GM19328 (cell line): ENCODE results near the gene MAEL.
A peak's percentile ranks its signal among the peaks of the same experiment; 100 is the strongest.

Source experiments
- ATAC-seq: cut with Tn5 transposase; IDR thresholded peaks from one replicate; pipeline ENCODE4 v1.9.1; 2021; ENCODE audit warnings: mild to moderate bottlenecking, moderate library complexity; ENCODE audit not compliant: unreplicated experiment

MAEL gene

DNA sequence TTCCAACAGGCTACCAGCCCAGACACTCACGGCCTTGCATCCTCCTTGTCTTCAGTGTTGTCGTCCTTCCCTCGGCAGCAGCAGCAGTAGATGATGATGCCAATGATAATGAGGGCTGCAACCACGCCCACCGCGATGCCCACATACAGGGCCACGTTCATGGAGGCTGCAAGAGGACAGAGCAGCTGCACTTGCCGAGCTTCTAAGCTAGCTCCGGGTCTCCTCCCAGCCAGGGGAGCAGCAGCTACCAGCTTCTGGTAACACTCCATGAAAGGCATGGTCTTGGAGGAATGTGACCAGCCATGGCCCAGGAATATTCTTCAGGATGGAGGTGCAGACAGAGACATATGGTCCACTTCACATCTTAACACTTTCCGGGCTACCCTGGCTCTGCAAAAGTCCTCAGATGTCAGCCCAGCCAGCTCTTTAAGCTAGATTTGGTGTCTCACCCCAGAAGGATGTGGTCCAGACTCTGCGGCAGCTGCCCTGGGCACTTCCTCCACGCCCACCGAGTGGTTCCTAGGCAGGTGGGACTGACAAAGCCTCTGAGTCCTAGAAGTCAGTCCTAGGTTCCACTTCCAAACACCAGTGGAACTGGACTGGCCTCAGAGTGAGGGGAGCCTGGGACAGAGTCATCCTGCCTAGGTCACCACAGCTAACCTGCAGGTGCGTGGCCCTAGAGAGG is 66.0 kb downstream of the MAEL start:
- ATAC-seq = no peak

DNA sequence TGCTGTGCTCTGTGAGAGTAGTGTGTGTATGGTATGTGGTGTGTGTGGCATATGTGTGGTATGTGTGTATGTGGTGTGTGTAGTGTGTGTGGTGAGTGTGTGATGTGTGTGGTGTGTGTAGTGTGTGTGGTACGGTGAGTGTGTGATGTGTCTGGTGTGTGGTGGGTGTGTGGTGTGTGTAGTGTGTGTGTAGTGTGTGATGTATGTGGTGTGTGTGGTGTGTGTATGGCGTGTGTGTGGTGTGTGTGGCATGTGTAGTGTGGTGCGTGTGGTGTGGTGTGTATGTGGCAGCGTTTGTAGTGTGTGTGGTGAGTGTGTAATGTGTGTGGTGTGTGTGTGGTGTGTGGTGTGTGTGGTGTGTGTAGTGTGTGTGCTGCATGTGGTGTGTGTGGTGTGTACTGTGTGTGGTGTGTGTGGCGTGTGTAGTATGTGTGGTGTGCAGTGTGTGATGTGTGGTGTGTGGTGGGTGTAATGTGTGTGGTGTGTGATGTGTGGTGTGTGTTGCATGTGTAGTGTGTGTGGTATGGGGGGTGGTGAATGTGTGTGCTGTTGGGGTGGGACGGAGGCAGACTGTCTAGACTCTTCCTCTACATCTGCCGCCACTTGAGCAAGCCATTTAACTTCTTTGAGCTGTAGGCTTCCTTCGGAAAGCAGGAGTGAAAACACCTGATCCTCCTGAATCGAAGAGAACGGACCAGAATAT is 67.6 kb downstream of the MAEL start:
- no peak for ATAC-seq

GRCh38 chr1:167057241-167057688 is 68.2 kb downstream of the MAEL start:
- ATAC-seq = peak; percentile 57

GRCh38 chr1:167059045-167059808 is 70.1 kb downstream of the MAEL start:
- no peak for ATAC-seq

- no peak for ATAC-seq
Measured at GRCh38 chr1:167059809-167060107, 70.7 kb downstream of the MAEL start.

DNA sequence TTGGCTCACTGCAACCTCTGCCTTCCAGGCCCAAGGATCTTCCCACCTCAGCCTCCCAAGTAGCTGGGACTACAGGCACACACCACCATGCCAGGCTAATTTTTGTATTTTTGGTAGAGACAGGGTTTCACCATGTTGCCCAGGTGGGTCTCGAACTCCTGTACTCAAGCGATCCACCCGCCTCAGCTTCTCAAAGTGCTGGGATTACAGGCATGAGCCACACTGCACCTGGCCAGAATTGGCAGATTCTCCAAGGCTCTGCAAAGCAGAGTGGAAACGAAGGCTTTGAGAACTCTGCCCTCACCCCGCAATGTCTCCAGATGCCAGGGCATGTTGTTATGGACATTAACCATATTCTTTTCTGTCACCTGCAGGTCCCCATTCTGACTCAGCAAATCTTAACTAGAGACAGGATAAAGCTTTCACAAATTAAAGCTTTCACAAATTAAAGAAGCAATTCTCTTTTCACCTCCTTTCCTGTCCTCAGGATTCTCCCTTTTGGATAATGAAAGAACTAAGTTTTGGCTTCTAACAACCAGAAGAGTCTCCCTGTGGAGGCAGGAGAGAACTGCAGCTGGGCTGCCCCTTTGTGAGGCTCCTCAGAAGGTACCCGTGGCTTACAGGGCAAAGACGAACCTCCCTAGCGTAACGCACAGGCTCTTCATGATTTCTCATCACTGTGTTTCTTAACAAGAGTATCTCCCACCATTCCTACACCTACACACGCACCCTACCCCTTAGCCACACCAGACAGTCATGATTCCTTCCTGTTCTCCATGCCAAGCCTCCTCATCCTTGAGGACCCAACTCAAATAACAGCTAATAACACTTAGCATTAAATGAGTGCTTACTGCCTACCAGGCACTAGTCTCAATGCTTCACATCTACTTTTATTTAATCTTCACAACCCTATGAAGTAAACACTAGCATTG is 71.3 kb downstream of the MAEL start:
- ATAC-seq = no peak

DNA sequence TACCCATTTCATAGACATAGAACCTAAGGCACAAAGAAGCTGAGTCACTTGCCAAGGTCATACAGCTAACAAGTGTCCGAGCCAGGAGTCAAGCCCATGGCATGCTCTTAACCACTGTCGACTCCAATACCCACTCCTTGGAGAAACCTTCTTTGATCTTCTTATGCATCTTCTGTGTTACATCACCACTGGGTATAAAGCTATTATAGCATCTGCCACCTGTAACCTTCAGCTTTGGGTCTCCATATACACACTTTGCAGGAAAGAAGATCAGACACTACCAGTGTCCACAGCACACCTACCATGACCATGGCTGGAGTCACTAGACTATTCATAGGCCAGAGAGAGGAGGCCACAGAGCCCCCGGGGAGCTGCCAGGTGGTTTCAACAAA is 72.0 kb downstream of the MAEL start:
- ATAC-seq = no peak

GRCh38 chr1:167064621-167065020 is 75.5 kb downstream of the MAEL start:
- ATAC-seq = no peak

GRCh38 chr1:167065471-167065870 is 76.4 kb downstream of the MAEL start:
- ATAC-seq = no peak

DNA sequence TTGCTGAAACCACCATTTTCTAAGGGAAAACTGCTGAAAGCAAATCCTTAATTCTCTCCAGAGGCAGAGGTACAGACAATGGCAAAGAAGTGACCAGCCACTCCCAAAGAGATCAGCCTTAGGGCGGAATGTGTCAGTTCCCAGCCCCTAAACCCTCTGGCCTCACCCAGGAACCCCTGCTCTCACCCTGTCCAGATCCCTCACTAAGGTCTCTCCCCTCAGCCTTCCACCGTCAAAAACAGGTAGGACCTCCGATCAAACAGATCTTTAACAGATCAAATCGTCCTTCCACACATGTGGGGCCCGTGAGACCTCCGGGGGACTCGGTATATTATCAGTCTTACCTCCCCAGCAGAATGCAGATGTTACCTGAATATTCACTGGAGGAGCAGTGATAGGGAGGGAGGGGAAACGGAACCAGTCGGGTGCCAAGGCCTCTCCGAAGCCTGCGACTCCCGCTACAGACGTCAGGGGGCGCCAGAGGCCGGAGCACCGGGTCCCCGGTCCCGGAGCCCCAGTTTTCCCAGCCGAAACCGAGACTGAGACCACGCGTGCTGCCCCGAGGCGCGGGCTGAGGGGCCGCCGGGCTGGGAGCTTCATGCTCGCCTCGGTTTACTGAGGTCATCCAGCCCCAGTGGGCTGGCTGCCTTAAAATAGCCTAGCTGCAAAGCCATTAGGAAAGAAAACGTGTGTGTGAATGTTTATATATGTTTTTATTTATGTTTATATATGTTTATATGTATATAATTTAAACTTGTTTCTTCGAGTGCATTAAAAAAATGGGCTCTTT is 77.4 kb downstream of the MAEL start:
- peak; percentile 82 for ATAC-seq

- ATAC-seq = no peak
Measured at GRCh38 chr1:167067904-167068303, 78.8 kb downstream of the MAEL start.

- no peak for ATAC-seq
Measured at GRCh38 chr1:167068761-167069160, 79.7 kb downstream of the MAEL start.

- no peak for ATAC-seq
Measured at GRCh38 chr1:167071286-167071685, 82.2 kb downstream of the MAEL start.
